ENCODE data around the gene OR4F6. TPM values are rescaled to one million over a fixed set of nuclear protein-coding genes. Genes with fewer than 3 reads are reported as not detected.

OR4F6 gene, protein sequence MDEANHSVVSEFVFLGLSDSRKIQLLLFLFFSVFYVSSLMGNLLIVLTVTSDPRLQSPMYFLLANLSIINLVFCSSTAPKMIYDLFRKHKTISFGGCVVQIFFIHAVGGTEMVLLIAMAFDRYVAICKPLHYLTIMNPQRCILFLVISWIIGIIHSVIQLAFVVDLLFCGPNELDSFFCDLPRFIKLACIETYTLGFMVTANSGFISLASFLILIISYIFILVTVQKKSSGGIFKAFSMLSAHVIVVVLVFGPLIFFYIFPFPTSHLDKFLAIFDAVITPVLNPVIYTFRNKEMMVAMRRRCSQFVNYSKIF
- total RNA-seq = not detected in 2 replicates

DNA sequence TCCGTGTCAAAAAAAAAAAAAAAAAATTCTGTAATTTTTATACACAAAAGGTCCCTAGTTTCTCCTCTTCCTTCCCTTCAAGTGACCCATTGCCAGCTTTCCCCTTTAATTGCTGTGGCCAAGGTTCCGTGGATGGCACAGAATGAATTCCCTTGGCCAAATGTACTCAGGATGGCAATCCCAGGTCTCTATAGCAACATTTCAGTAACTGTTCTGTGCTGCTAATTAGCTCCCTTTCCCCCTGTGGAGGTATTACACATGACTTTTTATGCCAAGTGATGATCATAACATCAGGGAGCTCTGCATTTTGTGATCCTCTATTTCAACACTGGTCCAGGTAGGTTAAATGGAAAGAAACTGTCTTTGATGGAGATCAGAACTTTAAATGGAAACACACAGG, at the start of gene OR4F6:
Gene OR4F6 (plus strand): TSS at position 301 of the 400 bp plus-strand sequence. CDS start 2,211 bp downstream, outside the sequence.

DNA sequence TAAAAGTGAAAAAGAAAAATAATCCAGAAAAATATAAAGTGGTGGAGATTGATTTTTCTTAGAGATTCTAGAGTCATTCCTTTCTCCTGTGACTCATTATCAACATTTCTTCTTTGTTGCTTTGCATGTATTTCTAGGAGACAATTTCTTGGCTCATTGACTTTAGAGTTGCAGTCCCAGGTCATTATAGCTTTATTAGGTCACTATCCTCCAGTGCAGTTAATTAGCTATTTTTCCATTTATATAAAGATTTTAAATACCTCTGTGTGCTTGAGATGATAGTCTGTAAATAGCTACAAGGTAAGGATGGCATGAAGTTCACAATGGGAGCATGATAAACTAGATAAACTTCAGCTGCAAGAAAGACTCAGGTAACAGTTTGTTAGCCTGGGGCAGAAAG, 8.6 kb downstream of the OR4F6 start, which contains the start of gene OR4F15:
Gene OR4F15 (plus strand): TSS at position 301 of the 400 bp plus-strand sequence. CDS start 5,985 bp downstream, outside the sequence.

Other genes with a start within 250 kb of the OR4F6 start
- 29.1 and 41.1 TPM in 2 replicates for gene TM2D3, start 151.1 kb upstream of the OR4F6 start, total RNA-seq
- 7.6 and 8.9 TPM in 2 replicates for gene TARS3, start 79.0 kb upstream of the OR4F6 start, total RNA-seq
- not detected in 2 replicates for gene OR4F15, start 8.7 kb downstream of the OR4F6 start, total RNA-seq